PC-3 (cell line): Measurements from ENCODE around the gene CCDC90B. TPM values are rescaled to one million over a fixed set of nuclear protein-coding genes. Genes with fewer than 3 reads are reported as not detected.
"Not testable (repeated sequence)": the region's sequence is repeated elsewhere in the genome, so short reads cannot be mapped to it uniquely, and the experiment has no call there.

Source experiments
- ATAC-seq: fragments of 200-7000 bp; cut with Tn5 transposase; 2 replicates; pipeline ENCODE4 v1.9.1; 2020; ENCODE audit warnings: mild to moderate bottlenecking, moderate library complexity
- BruUV-seq: library from RNA; stranded (reverse); fragments of 400-500 nt; replicated peaks from 2 replicates; lab custom pipeline; 2021; lab: Mats Ljungman, UMichigan
- CTCF ChIA-PET: fragments of 300-600 bp; sonication (Branson Sonifier 250); formaldehyde crosslinking; loops from one replicate; lab custom pipeline; 2022; ENCODE audit warnings: antibody characterized with exemption; lab: Charles Lee
- POLR2A ChIA-PET: fragments of 300-600 bp; sonication (Branson Sonifier 250); formaldehyde crosslinking; loops from one replicate; lab custom pipeline; 2022; ENCODE audit warnings: antibody characterized with exemption; ENCODE audit not compliant: unreplicated experiment; lab: Charles Lee
- DNase-seq: peaks from one replicate; pipeline ENCODE4 v3.0.0-alpha.2; 2015
- H2AFZ ChIP-seq: fragments of 300-600 bp; sonication (generic); 2 replicates; pipeline ENCODE4 v1.6.0; 2016; ENCODE audit warnings: antibody characterized with exemption, low read length
- H3F3A ChIP-seq: fragments of 300-600 bp; sonication (generic); one replicate; pipeline ENCODE4 v1.6.0; 2017; ENCODE audit warnings: antibody characterized with exemption, low read length, control low read depth, mild to moderate bottlenecking; ENCODE audit not compliant: unreplicated experiment
- H3K27ac ChIP-seq: fragments of 300-600 bp; sonication (generic); 2 replicates; pipeline ENCODE4 v1.5.1; 2016; ENCODE audit warnings: mild to moderate bottlenecking, low read length
- H3K27me3 ChIP-seq: fragments of 300-600 bp; sonication (generic); 2 replicates; pipeline ENCODE4 v1.6.1; 2016; ENCODE audit warnings: low read length, mixed read lengths
- H3K36me3 ChIP-seq: fragments of 300-600 bp; sonication (generic); 2 replicates; pipeline ENCODE4 v1.6.1; 2016; ENCODE audit warnings: low read depth, mixed run types, low read length, mixed read lengths
- H3K4me1 ChIP-seq: fragments of 300-600 bp; sonication (generic); 2 replicates; pipeline ENCODE4 v1.5.1; 2016; ENCODE audit warnings: low read length; ENCODE audit not compliant: insufficient read depth
- H3K4me2 ChIP-seq: fragments of 300-600 bp; sonication (generic); 2 replicates; pipeline ENCODE4 v1.6.0; 2016; ENCODE audit warnings: low read length
- H3K4me3 ChIP-seq: fragments of 300-600 bp; sonication (generic); 2 replicates; pipeline ENCODE4 v1.5.1; 2016; ENCODE audit warnings: mild to moderate bottlenecking, low read length, mixed read lengths
- H3K79me2 ChIP-seq: fragments of 300-600 bp; sonication (generic); 2 replicates; pipeline ENCODE4 v1.6.1; 2017; ENCODE audit warnings: low read length, mixed read lengths
- H3K9ac ChIP-seq: fragments of 300-600 bp; sonication (generic); 2 replicates; pipeline ENCODE4 v1.6.0; 2016; ENCODE audit warnings: mild to moderate bottlenecking, low read length
- H3K9me2 ChIP-seq: fragments of 300-600 bp; sonication (generic); replicated peaks from 2 replicates; pipeline ENCODE4 v1.6.1; 2016; ENCODE audit warnings: mixed run types, low read length, mixed read lengths
- H3K9me3 ChIP-seq: fragments of 300-600 bp; sonication (generic); 2 replicates; pipeline ENCODE4 v1.6.1; 2016; ENCODE audit warnings: low read length, mixed read lengths
- H4K20me1 ChIP-seq: fragments of 300-600 bp; sonication (generic); 2 replicates; pipeline ENCODE4 v1.6.1; 2016; ENCODE audit warnings: low read length, mixed read lengths
- CTCF ChIP-seq: fragments of 300-600 bp; sonication (generic); conservative IDR thresholded peaks from 2 replicates; pipeline ENCODE4 v1.5.1; 2017; ENCODE audit warnings: antibody characterized with exemption, low read depth, mild to moderate bottlenecking, low read length
- EZH2 ChIP-seq: fragments of 300-600 bp; sonication (generic); IDR thresholded peaks from one replicate; pipeline ENCODE4 v1.6.1; 2017; ENCODE audit warnings: antibody characterized with exemption, mild to moderate bottlenecking, low read length; ENCODE audit not compliant: unreplicated experiment
- EZH2phosphoT487 ChIP-seq: fragments of 300-600 bp; sonication (generic); IDR thresholded peaks from 2 replicates; pipeline ENCODE4 v1.6.1; 2018; ENCODE audit warnings: mild to moderate bottlenecking, antibody characterized with exemption, low read length, borderline replicate concordance
- intact Hi-C: fragments of 100-400 bp; cut with micrococcal nuclease; formaldehyde crosslinking; loops from 2 replicates; pipeline ENCODE4 v1.9.0; 2023
- total RNA-seq: library from RNA; depleted of rRNA; stranded (reverse); fragments of >200 nt; gene quantifications from 2 replicates; pipeline ENCODE4 v1.2.3, GENCODE V29; 2014

CCDC90B gene
- total RNA-seq, 1 experiment from 2014 or later = 59.4 TPM

- ChIA-PET POLR2A (no interaction called here), CTCF (no interaction called here)
- intact Hi-C loops = no loop called here
- H3K9me3 ChIP-seq = no peaks in the 10 kb centered on the region
- ATAC-seq (no peak), DNase-seq (no peak)
- no TSS peak for BruUV-seq
- H3K27ac ChIP-seq = no peak overlapping the region
- no peaks in the 10 kb centered on the region for H3K79me2 ChIP-seq
- no peaks in the 10 kb centered on the region for H3K36me3 ChIP-seq
- H2AFZ ChIP-seq = no peak overlapping the region
- H3K4me3 ChIP-seq = no peak overlapping the region
- no peaks in the 10 kb centered on the region for H4K20me1 ChIP-seq
- H3K4me1 ChIP-seq = no peaks in the 10 kb centered on the region
- H3K4me2 ChIP-seq = no peak overlapping the region
- no peaks in the 10 kb centered on the region for H3K27me3 ChIP-seq
- no peaks in the 10 kb centered on the region for H3K9me2 ChIP-seq
- TF ChIP-seq EZH2 = no peak
- no peak overlapping the region for H3K9ac ChIP-seq
- H3F3A ChIP-seq = no peaks in the 10 kb centered on the region
These were observed 26.3 kb upstream of the CCDC90B start for GRCh38 chr11:83312430-83312829.

DNA sequence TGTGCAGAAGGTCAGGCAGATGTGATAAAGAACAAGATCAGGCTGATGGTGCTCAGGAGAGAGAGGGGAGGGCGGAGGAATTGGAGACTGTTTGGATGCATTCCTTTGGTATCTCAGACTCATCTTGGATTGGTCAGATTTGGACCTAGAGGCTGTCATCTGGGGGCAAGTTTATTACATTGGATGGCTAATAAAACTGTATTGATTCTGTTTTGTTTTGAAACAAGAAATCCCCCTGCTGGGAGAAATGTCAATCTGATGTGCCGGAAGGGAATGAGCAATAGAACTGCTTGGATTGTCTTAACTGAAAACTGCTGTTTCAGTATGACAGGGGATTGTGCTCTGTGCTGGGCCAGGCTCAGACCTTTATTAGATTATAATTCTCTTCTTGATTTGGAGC is 25.5 kb upstream of the CCDC90B start:
- Histone ChIP-seq H3K9me3 (no peaks in the 10 kb centered on the region), H3F3A (no peaks in the 10 kb centered on the region), H3K9ac (no peak overlapping the region), H3K4me3 (no peak overlapping the region), H2AFZ (no peak overlapping the region), H3K79me2 (no peaks in the 10 kb centered on the region), H3K36me3 (no peaks in the 10 kb centered on the region), H4K20me1 (no peaks in the 10 kb centered on the region), H3K4me2 (no peak overlapping the region), H3K27ac (no peak overlapping the region), H3K9me2 (no peaks in the 10 kb centered on the region), H3K27me3 (no peaks in the 10 kb centered on the region), H3K4me1 (no peaks in the 10 kb centered on the region)
- POLR2A ChIA-PET = no interaction called here
- intact Hi-C loops = no loop called here
- TF ChIP-seq EZH2 = no peak
- TF ChIP-seq CTCF = no peak
- TF ChIP-seq EZH2phosphoT487 = no peak
- no peak for ATAC-seq
- no TSS peak for BruUV-seq
- CTCF ChIA-PET = no interaction called here
- no peak for DNase-seq

GRCh38 chr11:83310718-83311117 is 24.6 kb upstream of the CCDC90B start:
- Histone ChIP-seq H3K9me3 (no peaks in the 10 kb centered on the region), H3K36me3 (no peaks in the 10 kb centered on the region), H4K20me1 (no peaks in the 10 kb centered on the region), H3K27ac (no peak overlapping the region), H3F3A (no peaks in the 10 kb centered on the region), H3K79me2 (no peaks in the 10 kb centered on the region), H3K9me2 (no peaks in the 10 kb centered on the region), H3K4me2 (no peak overlapping the region), H2AFZ (no peak overlapping the region), H3K4me1 (no peaks in the 10 kb centered on the region), H3K4me3 (no peak overlapping the region), H3K9ac (no peak overlapping the region), H3K27me3 (no peaks in the 10 kb centered on the region)
- TF ChIP-seq EZH2phosphoT487 = no peak
- TF ChIP-seq EZH2 = no peak
- TF ChIP-seq CTCF = no peak
- ChIA-PET POLR2A (no interaction called here), CTCF (no interaction called here)
- ATAC-seq = no peak
- BruUV-seq = no TSS peak
- DNase-seq = no peak
- intact Hi-C loops = no loop called here

- H3K4me2 ChIP-seq, H3K4me3 ChIP-seq, POLR2A ChIA-PET, H3K27me3 ChIP-seq, H3K27ac ChIP-seq, DNase-seq, H3F3A ChIP-seq, BruUV-seq, H3K79me2 ChIP-seq, H3K4me1 ChIP-seq, H2AFZ ChIP-seq, intact Hi-C loops, ATAC-seq, CTCF ChIA-PET, H3K9ac ChIP-seq, H3K9me3 ChIP-seq, H3K36me3 ChIP-seq, H3K9me2 ChIP-seq, H4K20me1 ChIP-seq: not testable (repeated sequence)
These were observed 22.4 kb upstream of the CCDC90B start for GRCh38 chr11:83308536-83308935.
